ENCODE measurements around the gene KCTD1. TPM values are rescaled to one million over a fixed set of nuclear protein-coding genes. Genes with fewer than 3 reads are reported as not detected.

The KCTD1 gene
- polyA plus RNA-seq, 1 donor from 2014 or later: 32.0 TPM

DNA sequence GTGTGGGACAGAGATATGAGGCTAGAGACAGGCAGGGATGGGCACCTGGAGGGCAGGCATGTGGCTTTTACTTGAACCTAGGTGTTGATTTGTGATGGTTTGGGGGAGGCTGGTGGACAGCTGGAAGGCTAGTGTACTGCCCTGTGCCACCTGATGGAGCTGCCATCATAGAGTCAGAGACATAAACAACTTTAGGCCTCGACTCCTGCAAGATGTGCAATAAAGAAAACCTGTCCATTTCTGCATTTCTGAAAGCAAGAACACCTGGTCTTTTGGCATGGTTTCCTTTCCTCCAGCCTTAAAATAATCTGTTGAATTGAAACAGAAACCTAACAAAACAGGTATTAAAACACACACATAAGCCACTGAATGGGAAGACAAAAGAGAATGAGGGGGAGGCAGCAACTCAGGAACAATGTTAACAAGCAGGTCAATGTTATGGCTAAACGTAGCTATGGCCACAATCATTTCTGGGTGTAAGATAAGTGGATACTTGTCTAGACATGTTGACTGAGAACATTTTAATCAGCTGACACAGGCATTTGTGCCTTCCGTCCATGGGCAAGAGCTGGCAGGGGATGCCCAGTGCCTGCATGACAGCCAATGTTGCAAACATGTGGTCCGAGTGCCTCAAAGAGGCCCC is 87.8 kb downstream of the KCTD1 start:
- Histone ChIP-seq H3K79me2 (replicated peaks; ENCODE audit: insufficient read depth, low read length) (no peaks in the 10 kb centered on the region), H3K9me3 (ENCODE audit: low read length) (no peaks in the 10 kb centered on the region), H3K9ac (ENCODE audit: low read length) (no peak overlapping the region), H3K4me2 (ENCODE audit: low read length) (no peak overlapping the region), H3K27ac (ENCODE audit: low read length) (no peak overlapping the region), H4K20me1 (ENCODE audit: insufficient read depth) (no peaks in the 10 kb centered on the region), H3K36me3 (ENCODE audit: insufficient read depth, low read length) (peaks cover 9% of the 10 kb centered on the region), H3K4me3 (ENCODE audit: low read length) (no peak overlapping the region), H2AFZ (ENCODE audit: low read depth, low read length) (no peak overlapping the region), H3F3A (ENCODE audit: insufficient read depth, low read length, poor library complexity, severe bottlenecking) (no peaks in the 10 kb centered on the region), H3K9me2 (ENCODE audit: insufficient read depth, low read length) (no peaks in the 10 kb centered on the region), H3K27me3 (ENCODE audit: insufficient read depth, low read depth, low read length) (no peaks in the 10 kb centered on the region)
- TF ChIP-seq EP300 (conservative IDR thresholded peaks at IDR 0.05; ENCODE audit: poor library complexity, severe bottlenecking): no peak
- TF ChIP-seq SMC3 (conservative IDR thresholded peaks at IDR 0.05; ENCODE audit: poor library complexity): no peak
- TF ChIP-seq, protein P1, sequence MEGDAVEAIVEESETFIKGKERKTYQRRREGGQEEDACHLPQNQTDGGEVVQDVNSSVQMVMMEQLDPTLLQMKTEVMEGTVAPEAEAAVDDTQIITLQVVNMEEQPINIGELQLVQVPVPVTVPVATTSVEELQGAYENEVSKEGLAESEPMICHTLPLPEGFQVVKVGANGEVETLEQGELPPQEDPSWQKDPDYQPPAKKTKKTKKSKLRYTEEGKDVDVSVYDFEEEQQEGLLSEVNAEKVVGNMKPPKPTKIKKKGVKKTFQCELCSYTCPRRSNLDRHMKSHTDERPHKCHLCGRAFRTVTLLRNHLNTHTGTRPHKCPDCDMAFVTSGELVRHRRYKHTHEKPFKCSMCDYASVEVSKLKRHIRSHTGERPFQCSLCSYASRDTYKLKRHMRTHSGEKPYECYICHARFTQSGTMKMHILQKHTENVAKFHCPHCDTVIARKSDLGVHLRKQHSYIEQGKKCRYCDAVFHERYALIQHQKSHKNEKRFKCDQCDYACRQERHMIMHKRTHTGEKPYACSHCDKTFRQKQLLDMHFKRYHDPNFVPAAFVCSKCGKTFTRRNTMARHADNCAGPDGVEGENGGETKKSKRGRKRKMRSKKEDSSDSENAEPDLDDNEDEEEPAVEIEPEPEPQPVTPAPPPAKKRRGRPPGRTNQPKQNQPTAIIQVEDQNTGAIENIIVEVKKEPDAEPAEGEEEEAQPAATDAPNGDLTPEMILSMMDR (IDR thresholded peaks at IDR 0.05; ENCODE audit: poor library complexity, severe bottlenecking): no peak
- no peak for TF ChIP-seq EZH2 (IDR thresholded peaks at IDR 0.05; ENCODE audit: borderline replicate concordance, insufficient read depth, low read length, poor library complexity, severe bottlenecking)
- TF ChIP-seq, protein P2, sequence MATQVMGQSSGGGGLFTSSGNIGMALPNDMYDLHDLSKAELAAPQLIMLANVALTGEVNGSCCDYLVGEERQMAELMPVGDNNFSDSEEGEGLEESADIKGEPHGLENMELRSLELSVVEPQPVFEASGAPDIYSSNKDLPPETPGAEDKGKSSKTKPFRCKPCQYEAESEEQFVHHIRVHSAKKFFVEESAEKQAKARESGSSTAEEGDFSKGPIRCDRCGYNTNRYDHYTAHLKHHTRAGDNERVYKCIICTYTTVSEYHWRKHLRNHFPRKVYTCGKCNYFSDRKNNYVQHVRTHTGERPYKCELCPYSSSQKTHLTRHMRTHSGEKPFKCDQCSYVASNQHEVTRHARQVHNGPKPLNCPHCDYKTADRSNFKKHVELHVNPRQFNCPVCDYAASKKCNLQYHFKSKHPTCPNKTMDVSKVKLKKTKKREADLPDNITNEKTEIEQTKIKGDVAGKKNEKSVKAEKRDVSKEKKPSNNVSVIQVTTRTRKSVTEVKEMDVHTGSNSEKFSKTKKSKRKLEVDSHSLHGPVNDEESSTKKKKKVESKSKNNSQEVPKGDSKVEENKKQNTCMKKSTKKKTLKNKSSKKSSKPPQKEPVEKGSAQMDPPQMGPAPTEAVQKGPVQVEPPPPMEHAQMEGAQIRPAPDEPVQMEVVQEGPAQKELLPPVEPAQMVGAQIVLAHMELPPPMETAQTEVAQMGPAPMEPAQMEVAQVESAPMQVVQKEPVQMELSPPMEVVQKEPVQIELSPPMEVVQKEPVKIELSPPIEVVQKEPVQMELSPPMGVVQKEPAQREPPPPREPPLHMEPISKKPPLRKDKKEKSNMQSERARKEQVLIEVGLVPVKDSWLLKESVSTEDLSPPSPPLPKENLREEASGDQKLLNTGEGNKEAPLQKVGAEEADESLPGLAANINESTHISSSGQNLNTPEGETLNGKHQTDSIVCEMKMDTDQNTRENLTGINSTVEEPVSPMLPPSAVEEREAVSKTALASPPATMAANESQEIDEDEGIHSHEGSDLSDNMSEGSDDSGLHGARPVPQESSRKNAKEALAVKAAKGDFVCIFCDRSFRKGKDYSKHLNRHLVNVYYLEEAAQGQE (IDR thresholded peaks at IDR 0.05; ENCODE audit: borderline replicate concordance): no peak
- no peak for TF ChIP-seq MXI1 (conservative IDR thresholded peaks at IDR 0.05; ENCODE audit: poor library complexity, severe bottlenecking)
- no peak for TF ChIP-seq RAD21 (conservative IDR thresholded peaks at IDR 0.05)
- no peak for TF ChIP-seq TAF1 (IDR thresholded peaks at IDR 0.05; ENCODE audit: low read depth)
- no peak for TF ChIP-seq POLR2AphosphoS5 (IDR thresholded peaks at IDR 0.05)

DNA sequence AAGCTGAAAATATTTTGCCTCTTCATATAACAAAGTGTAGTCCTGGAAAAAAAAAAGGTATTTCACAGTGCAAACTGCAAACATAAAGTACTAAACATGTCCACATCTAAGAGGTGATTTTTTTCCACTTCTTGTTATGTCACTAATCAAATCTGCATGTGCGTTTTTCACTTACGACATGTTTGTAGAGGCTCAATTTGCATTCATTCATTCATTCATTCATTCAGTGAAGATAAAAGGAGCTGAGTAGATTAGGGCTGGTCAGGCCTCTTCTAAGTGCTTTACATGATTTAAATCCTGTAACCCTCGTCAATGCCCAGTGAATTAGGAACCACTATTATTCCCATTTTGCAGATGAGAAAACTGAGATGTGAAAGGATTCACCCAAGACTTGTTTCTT is 88.5 kb downstream of the KCTD1 start:
- TF ChIP-seq EZH2 (IDR thresholded peaks at IDR 0.05; ENCODE audit: borderline replicate concordance, insufficient read depth, low read length, poor library complexity, severe bottlenecking) (no peak), SMC3 (conservative IDR thresholded peaks at IDR 0.05; ENCODE audit: poor library complexity) (no peak), MXI1 (conservative IDR thresholded peaks at IDR 0.05; ENCODE audit: poor library complexity, severe bottlenecking) (no peak), RAD21 (conservative IDR thresholded peaks at IDR 0.05) (no peak)
- TF ChIP-seq, protein P2 (IDR thresholded peaks at IDR 0.05; ENCODE audit: borderline replicate concordance): no peak
- TF ChIP-seq, protein P1 (IDR thresholded peaks at IDR 0.05; ENCODE audit: poor library complexity, severe bottlenecking): no peak
- Histone ChIP-seq H2AFZ (ENCODE audit: low read depth, low read length) (no peak overlapping the region), H3K4me3 (ENCODE audit: low read length) (no peak overlapping the region), H3K9ac (ENCODE audit: low read length) (no peak overlapping the region), H3K9me2 (ENCODE audit: insufficient read depth, low read length) (no peaks in the 10 kb centered on the region), H3K9me3 (ENCODE audit: low read length) (no peaks in the 10 kb centered on the region), H3F3A (ENCODE audit: insufficient read depth, low read length, poor library complexity, severe bottlenecking) (no peaks in the 10 kb centered on the region), H3K27me3 (ENCODE audit: insufficient read depth, low read depth, low read length) (no peaks in the 10 kb centered on the region), H3K27ac (ENCODE audit: low read length) (no peak overlapping the region), H4K20me1 (ENCODE audit: insufficient read depth) (no peaks in the 10 kb centered on the region), H3K36me3 (ENCODE audit: insufficient read depth, low read length) (peaks cover 9% of the 10 kb centered on the region), H3K4me2 (ENCODE audit: low read length) (no peak overlapping the region), H3K79me2 (replicated peaks; ENCODE audit: insufficient read depth, low read length) (no peaks in the 10 kb centered on the region)
